Calu3 (cell line): ENCODE measurements around the gene BICD2. TPM values are rescaled to one million over a fixed set of nuclear protein-coding genes. Genes with fewer than 3 reads are reported as not detected.

Experiments
- BruUV-seq: library from RNA; stranded (reverse); fragments of 400-500 nt; replicated peaks from 2 replicates; lab custom pipeline; 2021; lab: Mats Ljungman, UMichigan
- CTCF ChIA-PET: fragments of 300-600 bp; sonication (Branson Sonifier 250); formaldehyde crosslinking; loops from one replicate; lab custom pipeline; 2022; ENCODE audit warnings: antibody characterized with exemption; lab: Charles Lee
- DNase-seq: peaks from one replicate; pipeline ENCODE4 v3.0.0; 2022
- H3K27ac Mint-ChIP-seq: one replicate; pipeline ENCODE4 v1.8.0; 2022; ENCODE audit warnings: mixed read lengths; ENCODE audit not compliant: unreplicated experiment
- H3K27me3 Mint-ChIP-seq: one replicate; pipeline ENCODE4 v1.8.0; 2022; ENCODE audit warnings: mixed read lengths; ENCODE audit not compliant: unreplicated experiment
- H3K36me3 Mint-ChIP-seq: one replicate; pipeline ENCODE4 v1.8.0; 2022; ENCODE audit warnings: mild to moderate bottlenecking, moderate library complexity, mixed read lengths; ENCODE audit not compliant: insufficient read depth, unreplicated experiment
- H3K4me1 Mint-ChIP-seq: one replicate; pipeline ENCODE4 v1.8.0; 2022; ENCODE audit warnings: mild to moderate bottlenecking, low read depth, mixed read lengths; ENCODE audit not compliant: unreplicated experiment
- H3K4me3 Mint-ChIP-seq: one replicate; pipeline ENCODE4 v1.8.0; 2022; ENCODE audit warnings: mild to moderate bottlenecking, low read depth, moderate library complexity, mixed read lengths; ENCODE audit not compliant: unreplicated experiment
- H3K9me3 Mint-ChIP-seq: one replicate; pipeline ENCODE4 v1.8.0; 2022; ENCODE audit warnings: low read depth, mixed read lengths; ENCODE audit not compliant: unreplicated experiment
- intact Hi-C: fragments of 100-400 bp; cut with micrococcal nuclease; formaldehyde crosslinking; loops from one replicate; pipeline ENCODE4 v1.10.0; 2022; ENCODE audit not compliant: unreplicated experiment
- total RNA-seq: library from RNA; stranded (reverse); gene quantifications from 2 replicates; pipeline ENCODE4 v1.2.3, GENCODE V29; 2022
- TF ChIP-seq, protein P1 (sequence below): fragments of 200-600 bp; IDR thresholded peaks from one replicate; pipeline ENCODE4 v1.8.0; 2022; ENCODE audit warnings: antibody characterized with exemption; ENCODE audit not compliant: unreplicated experiment

The BICD2 gene
- total RNA-seq, 1 experiment from 2014 or later: 21.9 TPM

DNA sequence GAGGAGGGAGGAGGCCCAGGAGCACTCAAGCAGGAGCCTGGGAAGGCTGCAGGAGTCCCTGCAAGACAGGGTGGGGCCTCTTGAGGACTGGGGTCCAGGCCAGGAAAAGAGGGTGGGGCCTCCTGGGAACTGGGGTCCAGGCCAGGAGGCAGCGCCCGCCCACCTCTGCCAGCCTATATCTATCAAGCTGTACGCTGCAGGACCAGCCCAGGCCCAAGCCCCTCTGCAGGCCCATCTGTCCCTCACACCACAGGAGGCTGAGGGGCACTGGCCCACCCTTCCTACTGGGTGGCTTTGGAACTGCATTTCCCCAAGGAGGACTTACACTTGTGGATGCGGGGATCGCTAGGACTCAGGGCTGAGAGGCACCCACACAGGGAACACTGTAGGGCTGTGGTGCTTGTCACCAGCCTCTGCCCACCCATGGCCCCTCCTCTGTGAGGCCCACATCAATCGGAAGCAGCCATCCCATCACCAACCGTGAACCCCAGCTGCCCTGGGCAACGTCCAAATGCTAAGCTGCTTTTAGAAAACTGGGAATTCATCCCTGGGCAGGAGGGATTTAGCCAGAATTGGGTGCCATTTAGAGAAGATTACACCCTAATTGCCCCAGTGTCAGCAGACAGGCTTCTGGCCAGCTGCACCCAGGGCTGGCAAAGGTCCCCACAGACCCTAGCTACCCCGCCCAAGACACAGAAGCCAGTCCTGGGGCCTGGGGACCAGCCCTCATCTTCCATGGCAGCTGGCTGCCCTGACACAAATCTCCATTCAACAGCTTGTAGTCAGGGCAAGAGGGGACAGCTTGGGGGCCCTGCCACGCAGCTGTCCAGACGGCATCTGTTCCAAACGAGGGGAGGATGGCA, 15.3 kb downstream of the BICD2 start:
- DNase-seq: no peak
- CTCF ChIA-PET: no interaction called here
- Mint-ChIP-seq H3K4me1 (peaks cover 26% of the 10 kb centered on the region), H3K4me3 (no peak overlapping the region), H3K27me3 (no peaks in the 10 kb centered on the region), H3K27ac (no peak overlapping the region), H3K9me3 (no peaks in the 10 kb centered on the region), H3K36me3 (peaks cover 5% of the 10 kb centered on the region)
- TF ChIP-seq, protein P1, sequence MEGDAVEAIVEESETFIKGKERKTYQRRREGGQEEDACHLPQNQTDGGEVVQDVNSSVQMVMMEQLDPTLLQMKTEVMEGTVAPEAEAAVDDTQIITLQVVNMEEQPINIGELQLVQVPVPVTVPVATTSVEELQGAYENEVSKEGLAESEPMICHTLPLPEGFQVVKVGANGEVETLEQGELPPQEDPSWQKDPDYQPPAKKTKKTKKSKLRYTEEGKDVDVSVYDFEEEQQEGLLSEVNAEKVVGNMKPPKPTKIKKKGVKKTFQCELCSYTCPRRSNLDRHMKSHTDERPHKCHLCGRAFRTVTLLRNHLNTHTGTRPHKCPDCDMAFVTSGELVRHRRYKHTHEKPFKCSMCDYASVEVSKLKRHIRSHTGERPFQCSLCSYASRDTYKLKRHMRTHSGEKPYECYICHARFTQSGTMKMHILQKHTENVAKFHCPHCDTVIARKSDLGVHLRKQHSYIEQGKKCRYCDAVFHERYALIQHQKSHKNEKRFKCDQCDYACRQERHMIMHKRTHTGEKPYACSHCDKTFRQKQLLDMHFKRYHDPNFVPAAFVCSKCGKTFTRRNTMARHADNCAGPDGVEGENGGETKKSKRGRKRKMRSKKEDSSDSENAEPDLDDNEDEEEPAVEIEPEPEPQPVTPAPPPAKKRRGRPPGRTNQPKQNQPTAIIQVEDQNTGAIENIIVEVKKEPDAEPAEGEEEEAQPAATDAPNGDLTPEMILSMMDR: no peak
- BruUV-seq: no TSS peak
- intact Hi-C loops: no loop called here

DNA sequence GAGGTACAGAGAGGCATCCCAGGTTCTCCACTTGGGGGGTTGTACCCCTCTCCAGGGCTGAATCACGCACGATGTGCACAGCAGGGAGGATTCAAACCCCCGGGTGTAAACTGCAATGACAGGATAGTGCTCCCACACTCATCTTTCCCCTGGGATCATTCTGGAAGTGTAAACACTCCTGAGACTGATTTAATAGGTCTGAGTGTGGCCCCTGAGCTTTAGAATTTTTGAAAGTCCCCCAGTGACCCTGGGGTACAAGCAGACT, 16.5 kb downstream of the BICD2 start:
- Mint-ChIP-seq H3K4me3 (no peak overlapping the region), H3K27me3 (no peaks in the 10 kb centered on the region), H3K27ac (no peak overlapping the region), H3K9me3 (no peaks in the 10 kb centered on the region), H3K36me3 (peaks cover 5% of the 10 kb centered on the region), H3K4me1 (peaks cover 26% of the 10 kb centered on the region)
- intact Hi-C loops: no loop called here
- no TSS peak for BruUV-seq
- DNase-seq: no peak
- CTCF ChIA-PET: no interaction called here
- TF ChIP-seq, protein P1: no peak

DNA sequence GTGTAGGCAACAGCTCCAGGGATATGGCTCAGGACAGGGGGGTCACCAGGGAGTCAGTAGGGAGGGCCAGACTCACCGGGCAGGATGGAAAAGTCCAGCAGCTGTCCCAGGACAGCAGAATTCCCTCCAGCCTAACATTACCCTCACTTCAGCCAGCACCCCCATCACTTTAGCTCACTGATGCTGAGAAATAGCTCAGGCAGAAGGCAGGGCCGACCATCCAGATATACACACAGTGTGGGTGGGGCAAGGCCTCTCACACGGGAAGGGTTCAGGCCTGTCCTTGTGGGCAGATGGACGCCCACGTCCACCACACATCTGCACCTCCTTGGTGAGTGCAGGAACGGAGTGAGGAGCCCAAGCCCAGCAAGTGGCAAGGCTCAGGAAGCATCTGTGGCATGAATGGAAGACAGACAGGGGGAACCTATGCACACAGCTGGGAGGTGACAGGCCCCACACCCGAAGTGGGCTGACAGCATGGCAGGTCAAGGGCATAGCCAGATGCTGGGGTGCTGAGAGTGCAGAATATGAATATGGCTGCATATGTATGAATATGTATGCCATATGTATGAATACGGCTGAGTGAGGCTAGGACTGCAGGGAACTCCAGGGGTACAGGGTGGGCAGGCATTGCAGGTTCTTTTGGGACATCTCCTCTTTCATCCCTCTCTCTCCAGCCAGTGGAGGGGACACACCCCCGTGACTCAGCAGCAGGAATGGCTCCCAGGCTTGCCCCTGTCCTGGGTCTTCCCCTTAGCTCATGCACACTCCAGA, 17.0 kb downstream of the BICD2 start:
- Mint-ChIP-seq H3K4me3 (no peak overlapping the region), H3K27me3 (no peaks in the 10 kb centered on the region), H3K9me3 (no peaks in the 10 kb centered on the region), H3K27ac (no peak overlapping the region), H3K4me1 (peaks cover 26% of the 10 kb centered on the region), H3K36me3 (peaks cover 4% of the 10 kb centered on the region)
- TF ChIP-seq, protein P1: no peak
- CTCF ChIA-PET: no interaction called here
- DNase-seq: no peak
- no TSS peak for BruUV-seq
- intact Hi-C loops: no loop called here

DNA sequence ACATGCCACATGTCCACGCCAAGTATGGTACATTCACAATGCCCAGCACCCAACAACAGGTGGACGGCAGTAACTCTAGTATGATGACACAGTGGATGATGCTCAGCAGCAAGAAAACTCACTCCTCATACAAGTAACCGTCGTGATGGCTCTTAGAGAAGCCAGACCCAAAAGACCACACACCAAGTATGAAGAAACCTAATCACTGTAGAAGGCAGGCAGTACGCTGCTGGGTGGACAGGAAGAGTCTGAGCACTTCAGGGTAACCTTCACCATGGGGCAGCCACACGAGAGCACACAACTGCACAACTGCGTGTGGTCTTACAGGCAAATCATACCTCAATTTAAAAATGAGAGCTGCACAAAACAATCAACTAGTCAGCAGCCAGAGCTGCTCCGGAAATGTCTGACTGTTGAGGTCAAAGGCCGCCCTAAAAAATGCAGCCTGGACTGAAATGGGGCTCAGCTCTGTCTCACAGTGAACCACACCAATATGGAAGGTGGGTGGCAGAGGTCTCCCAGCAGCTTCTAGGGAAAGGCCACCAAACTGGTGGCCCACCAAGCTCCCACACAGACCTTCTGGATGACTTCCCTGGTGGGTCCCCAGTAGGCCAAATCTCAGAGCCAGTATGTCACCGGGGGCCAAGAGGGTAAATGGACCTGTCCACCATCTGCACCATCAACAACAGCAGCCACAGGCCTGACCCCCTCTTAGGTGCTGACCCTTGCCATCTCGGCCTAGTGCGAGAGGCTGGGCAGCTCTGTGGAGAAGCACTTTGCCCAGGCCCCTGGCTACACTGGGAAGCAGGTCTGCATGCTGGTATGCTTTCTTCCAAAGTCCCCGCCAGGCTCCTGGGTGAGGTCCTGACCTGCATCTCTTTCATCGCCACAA, 17.8 kb downstream of the BICD2 start:
- Mint-ChIP-seq H3K27ac (no peak overlapping the region), H3K4me1 (peaks cover 26% of the 10 kb centered on the region), H3K36me3 (no peaks in the 10 kb centered on the region), H3K4me3 (no peak overlapping the region), H3K27me3 (no peaks in the 10 kb centered on the region), H3K9me3 (no peaks in the 10 kb centered on the region)
- no TSS peak for BruUV-seq
- TF ChIP-seq, protein P1: no peak
- DNase-seq: peak; percentile 21
- CTCF ChIA-PET: interaction anchor here (0.8 kb wide), 1 partner anchor 18 kb away, joined by 3 read pairs; no protein-coding TSS in a partner anchor
- intact Hi-C loops: no loop called here
